ENCODE results near the gene OSBPL7.
"Not testable (repeated sequence)": the region's sequence is repeated elsewhere in the genome, so short reads cannot be mapped to it uniquely, and the experiment has no call there.

Gene OSBPL7

GRCh38 chr17:47778184-47778635 is 43.4 kb downstream of the OSBPL7 start:
- Histone ChIP-seq H3K9me3 (replicated peaks; ENCODE audit: insufficient read depth, low read length) (no peaks in the 10 kb centered on the region), H3K4me3 (ENCODE audit: low read length) (no peak overlapping the region), H3K27ac (ENCODE audit: low read length) (no peak overlapping the region), H3K9me2 (replicated peaks; ENCODE audit: insufficient read depth, low read length) (no peaks in the 10 kb centered on the region), H3K9ac (ENCODE audit: low read length) (no peak overlapping the region), H3K36me3 (replicated peaks; ENCODE audit: insufficient read depth, low read length) (no peaks in the 10 kb centered on the region), H3F3A (ENCODE audit: insufficient read depth, low read length) (no peaks in the 10 kb centered on the region), H2AFZ (ENCODE audit: low read length) (no peak overlapping the region), H3K79me2 (ENCODE audit: low read length) (no peaks in the 10 kb centered on the region), H4K20me1 (ENCODE audit: insufficient read depth, low read length) (no peaks in the 10 kb centered on the region), H3K4me2 (ENCODE audit: low read depth, low read length) (no peak overlapping the region), H3K4me1 (ENCODE audit: low read length) (no peaks in the 10 kb centered on the region), H3K27me3 (replicated peaks; ENCODE audit: insufficient read depth, low read length) (peaks cover 78% of the 10 kb centered on the region)
- DNase-seq = no peak
- TF ChIP-seq EZH2 (optimal IDR thresholded peaks at IDR 0.05; ENCODE audit: low read depth, low read length) = no peak

- H3K27me3 ChIP-seq (replicated peaks; ENCODE audit: insufficient read depth, low read length) = peaks cover 71% of the 10 kb centered on the region
- no peaks in the 10 kb centered on the region for H3K36me3 ChIP-seq (replicated peaks; ENCODE audit: insufficient read depth, low read length)
- no peaks in the 10 kb centered on the region for H3K4me1 ChIP-seq (ENCODE audit: low read length)
- H4K20me1 ChIP-seq (ENCODE audit: insufficient read depth, low read length) = no peaks in the 10 kb centered on the region
- H3K27ac ChIP-seq (ENCODE audit: low read length) = no peak overlapping the region
- H3K4me2 ChIP-seq (ENCODE audit: low read depth, low read length) = no peak overlapping the region
- no peak overlapping the region for H2AFZ ChIP-seq (ENCODE audit: low read length)
- TF ChIP-seq CTCF (IDR thresholded peaks at IDR 0.05; ENCODE audit: low read length) (peak; percentile 73), EZH2 (optimal IDR thresholded peaks at IDR 0.05; ENCODE audit: low read depth, low read length) (no peak)
- no peaks in the 10 kb centered on the region for H3K9me3 ChIP-seq (replicated peaks; ENCODE audit: insufficient read depth, low read length)
- H3K9me2 ChIP-seq (replicated peaks; ENCODE audit: insufficient read depth, low read length) = no peaks in the 10 kb centered on the region
- no peaks in the 10 kb centered on the region for H3F3A ChIP-seq (ENCODE audit: insufficient read depth, low read length)
- DNase-seq = peak; percentile 46
- H3K9ac ChIP-seq (ENCODE audit: low read length) = no peak overlapping the region
- no peak overlapping the region for H3K4me3 ChIP-seq (ENCODE audit: low read length)
- H3K79me2 ChIP-seq (ENCODE audit: low read length) = no peaks in the 10 kb centered on the region
These were observed 45.0 kb downstream of the OSBPL7 start for GRCh38 chr17:47776330-47777197.

- no peak for DNase-seq
- no peak for TF ChIP-seq CTCF (IDR thresholded peaks at IDR 0.05; ENCODE audit: low read length)
- TF ChIP-seq EZH2 (optimal IDR thresholded peaks at IDR 0.05; ENCODE audit: low read depth, low read length) = no peak
- no peak for TF ChIP-seq EZH2phosphoT487 (IDR thresholded peaks at IDR 0.05; ENCODE audit: low read length)
- no peaks in the 10 kb centered on the region for H3K79me2 ChIP-seq (ENCODE audit: low read length)
- no peak overlapping the region for H2AFZ ChIP-seq (ENCODE audit: low read length)
- no peak overlapping the region for H3K9ac ChIP-seq (ENCODE audit: low read length)
- H3K9me3 ChIP-seq (replicated peaks; ENCODE audit: insufficient read depth, low read length) = no peaks in the 10 kb centered on the region
- no peak overlapping the region for H3K4me3 ChIP-seq (ENCODE audit: low read length)
- no peaks in the 10 kb centered on the region for H3K4me1 ChIP-seq (ENCODE audit: low read length)
- H3F3A ChIP-seq (ENCODE audit: insufficient read depth, low read length) = no peaks in the 10 kb centered on the region
- peaks cover 58% of the 10 kb centered on the region for H3K27me3 ChIP-seq (replicated peaks; ENCODE audit: insufficient read depth, low read length)
- H3K27ac ChIP-seq (ENCODE audit: low read length) = no peak overlapping the region
- no peak overlapping the region for H3K4me2 ChIP-seq (ENCODE audit: low read depth, low read length)
- H3K36me3 ChIP-seq (replicated peaks; ENCODE audit: insufficient read depth, low read length) = no peaks in the 10 kb centered on the region
- H4K20me1 ChIP-seq (ENCODE audit: insufficient read depth, low read length) = no peaks in the 10 kb centered on the region
- H3K9me2 ChIP-seq (replicated peaks; ENCODE audit: insufficient read depth, low read length) = no peaks in the 10 kb centered on the region
These were observed 46.5 kb downstream of the OSBPL7 start for GRCh38 chr17:47774987-47775580.

GRCh38 chr17:47774331-47774730 is 47.3 kb downstream of the OSBPL7 start:
- Histone ChIP-seq H3K79me2 (ENCODE audit: low read length) (no peaks in the 10 kb centered on the region), H4K20me1 (ENCODE audit: insufficient read depth, low read length) (no peaks in the 10 kb centered on the region), H3K9me2 (replicated peaks; ENCODE audit: insufficient read depth, low read length) (no peaks in the 10 kb centered on the region), H3K9ac (ENCODE audit: low read length) (no peak overlapping the region), H3F3A (ENCODE audit: insufficient read depth, low read length) (no peaks in the 10 kb centered on the region), H3K9me3 (replicated peaks; ENCODE audit: insufficient read depth, low read length) (no peaks in the 10 kb centered on the region), H3K4me2 (ENCODE audit: low read depth, low read length) (no peak overlapping the region), H2AFZ (ENCODE audit: low read length) (no peak overlapping the region), H3K27me3 (replicated peaks; ENCODE audit: insufficient read depth, low read length) (peaks cover 56% of the 10 kb centered on the region), H3K36me3 (replicated peaks; ENCODE audit: insufficient read depth, low read length) (no peaks in the 10 kb centered on the region), H3K27ac (ENCODE audit: low read length) (no peak overlapping the region), H3K4me3 (ENCODE audit: low read length) (no peak overlapping the region), H3K4me1 (ENCODE audit: low read length) (no peaks in the 10 kb centered on the region)
- TF ChIP-seq EZH2phosphoT487 (IDR thresholded peaks at IDR 0.05; ENCODE audit: low read length) (no peak), CTCF (IDR thresholded peaks at IDR 0.05; ENCODE audit: low read length) (no peak), EZH2 (optimal IDR thresholded peaks at IDR 0.05; ENCODE audit: low read depth, low read length) (no peak)
- no peak for DNase-seq

GRCh38 chr17:47773649-47774048 is 47.9 kb downstream of the OSBPL7 start:
- not testable (repeated sequence) for H2AFZ ChIP-seq (ENCODE audit: low read length); H3K9me3 ChIP-seq (replicated peaks; ENCODE audit: insufficient read depth, low read length); H3K4me1 ChIP-seq (ENCODE audit: low read length); H3K36me3 ChIP-seq (replicated peaks; ENCODE audit: insufficient read depth, low read length); H4K20me1 ChIP-seq (ENCODE audit: insufficient read depth, low read length); H3K4me3 ChIP-seq (ENCODE audit: low read length); H3K9me2 ChIP-seq (replicated peaks; ENCODE audit: insufficient read depth, low read length); H3K27ac ChIP-seq (ENCODE audit: low read length); DNase-seq; H3K4me2 ChIP-seq (ENCODE audit: low read depth, low read length); H3F3A ChIP-seq (ENCODE audit: insufficient read depth, low read length); H3K79me2 ChIP-seq (ENCODE audit: low read length); H3K9ac ChIP-seq (ENCODE audit: low read length)
- peaks cover 56% of the 10 kb centered on the region for H3K27me3 ChIP-seq (replicated peaks; ENCODE audit: insufficient read depth, low read length)

Measured in MM.1S (cell line).